T-helper 2 cell treated with Interferon-gamma antibody and Interleukin-4, amounts not matched to agents 5 μg/mL and 100 μg/mL, for 36 hours (primary cell): ENCODE results near the gene DNAH17.
A peak's percentile ranks its signal among the peaks of the same experiment; 100 is the strongest.

ENCODE experiments used
- DNase-seq: peaks from one replicate; pipeline ENCODE4 v3.0.0; 2021; ENCODE audit warnings: low spot score
- H3K27ac Mint-ChIP-seq: one replicate; pipeline ENCODE4 v1.8.0; 2021; ENCODE audit warnings: mild to moderate bottlenecking, mixed read lengths
- H3K27me3 Mint-ChIP-seq: one replicate; pipeline ENCODE4 v1.8.0; 2021; ENCODE audit warnings: low read depth, mixed read lengths
- H3K36me3 Mint-ChIP-seq: one replicate; pipeline ENCODE4 v1.8.0; 2021; ENCODE audit warnings: low read depth, mixed read lengths
- H3K4me1 Mint-ChIP-seq: one replicate; pipeline ENCODE4 v1.8.0; 2021; ENCODE audit warnings: low read depth, mixed read lengths
- H3K4me3 Mint-ChIP-seq: one replicate; pipeline ENCODE4 v1.8.0; 2022; ENCODE audit warnings: mild to moderate bottlenecking, moderate library complexity, mixed read lengths
- H3K9me3 Mint-ChIP-seq: one replicate; pipeline ENCODE4 v1.8.0; 2021; ENCODE audit warnings: mixed read lengths

DNAH17 gene

DNA sequence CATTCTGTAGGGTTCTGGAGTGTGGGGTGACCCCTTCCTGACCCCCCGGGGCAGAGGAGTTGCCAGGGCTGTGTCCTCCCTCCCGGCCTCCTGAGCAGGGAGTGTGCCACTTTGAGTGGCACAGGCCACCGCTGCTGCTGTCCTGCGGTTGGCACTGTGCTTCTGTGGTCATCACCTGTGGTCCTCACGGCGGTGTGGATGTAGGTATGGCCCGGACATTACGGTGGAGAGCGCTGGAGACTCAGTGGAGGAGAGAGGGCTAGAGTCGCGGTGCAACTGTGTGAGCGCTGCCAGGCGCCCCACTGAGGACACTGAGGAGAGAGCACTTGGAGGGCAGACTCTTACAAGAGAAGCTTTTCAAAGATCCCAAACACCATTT is 159.7 kb downstream of the DNAH17 start:
- Mint-ChIP-seq H3K4me3 (no peak overlapping the region), H3K4me1 (peaks cover 45% of the 10 kb centered on the region), H3K27me3 (no peaks in the 10 kb centered on the region), H3K9me3 (no peaks in the 10 kb centered on the region), H3K27ac (no peak overlapping the region), H3K36me3 (peaks cover 49% of the 10 kb centered on the region)
- DNase-seq, result no peak

- peaks cover 48% of the 10 kb centered on the region for H3K4me1 Mint-ChIP-seq
- no peaks in the 10 kb centered on the region for H3K27me3 Mint-ChIP-seq
- peaks cover 45% of the 10 kb centered on the region for H3K36me3 Mint-ChIP-seq
- no peaks in the 10 kb centered on the region for H3K9me3 Mint-ChIP-seq
- H3K4me3 Mint-ChIP-seq, result peak overlapping the region; percentile 34
- no peak for DNase-seq
- peak overlapping the region; percentile 75 for H3K27ac Mint-ChIP-seq
Observed at GRCh38 chr17:78416791-78417530, 160.2 kb downstream of the DNAH17 start.

DNA sequence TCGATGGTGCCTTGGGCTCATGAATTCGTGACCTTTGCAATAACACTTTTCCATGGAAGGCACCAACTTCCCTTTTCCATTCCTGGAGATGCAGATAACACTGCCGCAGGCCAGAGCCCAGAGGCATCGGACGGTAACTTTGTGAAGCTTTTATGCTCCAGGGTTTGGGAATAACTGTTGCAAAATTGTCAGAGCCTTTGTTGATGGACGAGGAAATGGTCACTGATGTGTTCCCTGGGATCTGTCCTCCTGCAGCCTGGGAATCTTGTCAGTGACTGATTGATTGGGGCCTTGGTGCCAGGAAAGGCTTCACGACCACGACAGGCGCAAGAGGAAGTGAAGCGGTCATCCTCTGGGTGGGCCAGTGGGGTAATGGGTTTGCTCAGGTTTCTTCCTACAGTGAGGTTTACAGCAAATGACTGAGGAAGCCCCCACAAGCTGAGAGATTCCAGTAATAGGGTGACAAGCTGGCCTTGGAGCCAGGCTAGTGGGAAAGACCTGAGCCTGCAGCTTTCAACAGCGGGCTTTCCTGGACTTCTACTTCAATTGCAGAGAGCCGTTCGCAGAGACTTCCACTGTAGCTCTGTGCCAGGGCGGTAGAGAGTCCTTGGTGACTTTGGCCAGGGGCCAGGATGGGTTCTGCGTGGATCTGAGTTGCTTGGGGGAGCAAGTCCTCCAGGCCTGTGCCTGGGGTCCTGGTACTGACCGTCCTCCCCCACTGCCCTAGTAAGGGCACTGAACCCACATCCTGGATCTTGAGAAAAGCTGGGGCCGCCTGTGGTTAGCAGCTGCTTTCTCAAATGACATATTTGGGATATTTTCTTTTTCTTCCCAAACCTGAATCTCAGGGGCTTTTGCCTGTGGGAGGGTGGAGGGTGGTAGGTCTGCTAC is 161.1 kb downstream of the DNAH17 start:
- Mint-ChIP-seq H3K36me3 (peaks cover 44% of the 10 kb centered on the region), H3K4me1 (peaks cover 53% of the 10 kb centered on the region), H3K27me3 (no peaks in the 10 kb centered on the region), H3K9me3 (no peaks in the 10 kb centered on the region), H3K27ac (peak overlapping the region; percentile 57), H3K4me3 (peak overlapping the region; percentile 38)
- DNase-seq, result no peak

GRCh38 chr17:78414178-78415162 is 162.7 kb downstream of the DNAH17 start:
- peak overlapping the region; percentile 70 for H3K4me3 Mint-ChIP-seq
- H3K36me3 Mint-ChIP-seq, result peaks cover 39% of the 10 kb centered on the region
- no peaks in the 10 kb centered on the region for H3K27me3 Mint-ChIP-seq
- no peaks in the 10 kb centered on the region for H3K9me3 Mint-ChIP-seq
- peaks cover 59% of the 10 kb centered on the region for H3K4me1 Mint-ChIP-seq
- H3K27ac Mint-ChIP-seq, result peak overlapping the region; percentile 91
- peak; percentile 38 for DNase-seq

- peak; percentile 71 for DNase-seq
- Mint-ChIP-seq H3K4me1 (peaks cover 65% of the 10 kb centered on the region), H3K27me3 (no peaks in the 10 kb centered on the region), H3K4me3 (peak overlapping the region; percentile 70), H3K27ac (peak overlapping the region; percentile 91), H3K36me3 (peaks cover 36% of the 10 kb centered on the region), H3K9me3 (no peaks in the 10 kb centered on the region)
Observed at GRCh38 chr17:78412403-78412802, 164.8 kb downstream of the DNAH17 start.

DNA sequence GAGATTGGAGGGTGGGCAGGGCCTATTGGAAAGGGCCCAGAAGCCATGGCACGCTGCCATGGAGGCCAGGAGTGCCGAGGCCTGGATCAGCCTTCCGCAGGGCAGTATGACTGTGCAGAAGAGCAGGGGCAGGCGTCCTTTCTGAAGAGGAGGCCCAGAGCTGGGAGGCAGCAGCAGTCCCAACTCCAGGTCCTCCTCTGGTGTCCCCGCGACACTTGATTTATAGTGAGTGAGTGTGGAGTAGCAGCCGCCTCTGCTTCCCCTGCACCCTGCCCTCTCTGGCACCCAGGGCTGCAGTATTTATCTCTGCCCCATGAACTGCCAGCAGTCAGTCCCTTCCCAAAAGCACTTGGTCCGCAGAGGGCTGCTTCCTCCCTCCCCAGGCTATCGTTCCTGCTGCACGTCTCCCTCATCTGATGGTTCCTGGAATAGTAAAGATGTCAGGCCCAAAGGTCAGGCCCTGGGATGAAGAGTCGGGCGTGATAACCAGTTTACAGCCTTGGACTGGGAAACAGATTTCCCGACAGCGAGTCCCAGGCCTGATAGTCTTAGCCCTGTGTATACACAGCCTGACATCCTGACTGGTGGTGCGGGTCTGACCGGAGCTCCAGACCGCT is 165.8 kb downstream of the DNAH17 start:
- Mint-ChIP-seq H3K9me3 (no peaks in the 10 kb centered on the region), H3K4me1 (peaks cover 62% of the 10 kb centered on the region), H3K27ac (peak overlapping the region; percentile 72), H3K4me3 (no peak overlapping the region), H3K27me3 (no peaks in the 10 kb centered on the region), H3K36me3 (peaks cover 29% of the 10 kb centered on the region)
- no peak for DNase-seq

DNA sequence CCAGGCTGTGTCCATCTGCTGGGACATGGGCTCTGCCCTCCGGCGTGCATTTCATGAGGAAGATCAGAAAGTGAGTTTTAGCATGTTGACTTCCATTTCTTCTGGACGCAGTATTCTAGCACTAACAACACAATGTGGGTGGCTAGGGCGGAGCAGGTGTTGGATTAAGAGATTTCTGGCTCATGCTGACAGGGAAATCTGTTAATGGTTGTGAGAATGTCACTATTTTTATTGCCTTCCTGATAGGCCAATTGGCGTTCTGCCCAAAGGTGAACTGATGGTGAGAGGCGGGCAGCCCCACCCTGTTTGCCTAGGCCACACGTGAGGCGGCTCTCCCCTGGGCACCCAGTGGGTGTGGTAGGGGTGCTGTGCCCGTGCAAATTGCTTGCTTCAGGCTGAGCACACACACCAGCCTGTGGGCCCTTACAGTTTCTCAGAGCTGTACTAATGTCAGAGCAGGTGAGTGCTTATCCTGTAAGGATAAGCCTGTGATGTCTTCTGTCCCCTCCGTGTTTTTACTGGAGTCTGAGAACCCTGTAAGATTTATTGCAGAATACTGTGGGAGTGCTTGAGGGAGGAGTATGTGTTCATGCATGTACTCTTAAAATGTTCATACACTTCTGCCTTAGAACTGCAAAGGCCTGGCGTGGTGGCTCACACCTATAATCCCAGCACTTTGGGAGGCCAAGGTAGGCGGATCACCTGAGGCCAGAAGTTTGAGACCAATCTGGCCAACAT is 167.8 kb downstream of the DNAH17 start:
- Mint-ChIP-seq H3K4me1 (peaks cover 50% of the 10 kb centered on the region), H3K27ac (peak overlapping the region; percentile 32), H3K36me3 (peaks cover 26% of the 10 kb centered on the region), H3K27me3 (no peaks in the 10 kb centered on the region), H3K9me3 (no peaks in the 10 kb centered on the region), H3K4me3 (no peak overlapping the region)
- no peak for DNase-seq

DNA sequence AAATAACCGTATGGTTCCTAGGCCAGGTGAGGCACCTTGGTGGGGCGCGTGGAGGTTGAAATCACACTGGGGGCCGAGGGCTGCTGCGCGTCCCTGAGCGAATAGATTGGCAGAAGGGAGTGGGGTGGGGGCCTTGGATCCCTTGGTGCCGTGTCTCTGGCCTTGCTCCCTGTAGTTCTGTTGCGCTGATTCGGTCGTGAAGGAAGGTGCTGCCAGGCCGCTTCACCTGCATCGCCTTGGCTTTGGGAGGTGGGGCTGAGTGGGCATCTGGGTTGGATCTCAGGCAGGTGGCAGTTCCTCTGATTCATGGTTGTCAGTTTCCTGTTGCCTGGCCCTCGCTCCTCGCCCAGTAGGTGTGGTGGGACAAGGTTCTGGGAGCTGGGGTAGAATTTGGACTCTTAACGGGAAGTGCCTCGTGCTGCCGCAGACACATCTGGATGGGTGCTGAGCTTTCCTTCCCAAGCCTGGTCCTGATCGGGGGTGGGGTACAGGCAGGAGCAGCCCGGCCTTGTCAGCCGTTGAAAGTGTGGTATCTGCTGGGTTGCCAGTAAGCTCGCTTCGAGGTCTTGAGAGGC is 168.6 kb downstream of the DNAH17 start:
- Mint-ChIP-seq H3K9me3 (no peaks in the 10 kb centered on the region), H3K27ac (peak overlapping the region; percentile 32), H3K4me1 (peaks cover 42% of the 10 kb centered on the region), H3K4me3 (no peak overlapping the region), H3K36me3 (peaks cover 33% of the 10 kb centered on the region), H3K27me3 (no peaks in the 10 kb centered on the region)
- no peak for DNase-seq

GRCh38 chr17:78407387-78408000 is 169.7 kb downstream of the DNAH17 start:
- Mint-ChIP-seq H3K36me3 (peaks cover 43% of the 10 kb centered on the region), H3K27ac (no peak overlapping the region)
- DNase-seq, result no peak

DNA sequence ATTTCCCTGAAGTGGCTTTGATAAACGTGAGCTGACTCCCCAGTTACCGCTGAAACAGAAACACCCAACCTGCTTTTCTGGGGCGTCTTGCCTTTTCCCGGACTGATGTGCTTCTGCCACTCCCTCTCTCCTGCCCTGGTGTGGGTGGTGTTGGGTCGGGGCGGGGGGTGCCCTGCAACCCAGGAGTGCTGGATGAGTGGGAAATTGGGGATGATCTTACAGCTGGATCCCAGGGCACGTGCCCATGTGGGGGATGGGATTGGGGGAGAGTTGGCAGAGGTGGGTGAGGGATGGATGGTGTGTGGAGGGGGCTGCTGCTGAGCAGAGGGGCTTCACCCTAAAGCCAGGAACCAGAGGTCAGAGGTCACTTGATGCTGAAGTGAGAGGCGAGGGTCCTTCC is 170.3 kb downstream of the DNAH17 start:
- Mint-ChIP-seq H3K36me3 (peaks cover 46% of the 10 kb centered on the region), H3K27me3 (no peaks in the 10 kb centered on the region)

More at GRCh38 chr17:78407387-78408000, 169.7 kb downstream of the DNAH17 start:
- peaks cover 31% of the 10 kb centered on the region for H3K4me1 Mint-ChIP-seq
- no peak overlapping the region for H3K4me3 Mint-ChIP-seq
- no peaks in the 10 kb centered on the region for H3K27me3 Mint-ChIP-seq
- no peaks in the 10 kb centered on the region for H3K9me3 Mint-ChIP-seq

DNA sequence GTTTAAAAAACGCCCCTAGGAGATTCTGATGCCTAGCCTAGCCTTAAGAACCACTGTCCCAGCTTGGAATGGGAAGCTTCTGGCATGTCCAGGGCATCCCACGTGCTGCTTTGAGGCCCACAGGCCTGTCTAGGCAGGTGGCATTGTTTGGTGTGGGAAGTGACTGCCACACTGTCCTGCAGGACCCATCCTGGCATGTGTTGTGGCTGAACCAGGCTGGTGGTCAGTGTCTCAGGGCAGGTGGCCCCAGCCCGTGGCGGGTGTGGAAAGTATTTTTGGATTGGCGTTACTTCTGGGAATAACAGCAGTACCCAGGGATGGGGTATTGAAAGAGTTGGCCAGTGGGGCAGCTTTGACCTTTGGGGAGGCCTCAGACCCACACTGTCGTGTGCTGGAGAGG is 170.8 kb downstream of the DNAH17 start:
- no peaks in the 10 kb centered on the region for H3K9me3 Mint-ChIP-seq
- H3K4me3 Mint-ChIP-seq, result no peak overlapping the region
- H3K36me3 Mint-ChIP-seq, result peaks cover 48% of the 10 kb centered on the region
- no peaks in the 10 kb centered on the region for H3K27me3 Mint-ChIP-seq
- peaks cover 24% of the 10 kb centered on the region for H3K4me1 Mint-ChIP-seq
- DNase-seq, result no peak
- H3K27ac Mint-ChIP-seq, result no peak overlapping the region

More for the DNA sequence above, 170.3 kb downstream of the DNAH17 start:
- Mint-ChIP-seq H3K4me1 (peaks cover 27% of the 10 kb centered on the region), H3K27ac (no peak overlapping the region), H3K4me3 (no peak overlapping the region), H3K9me3 (no peaks in the 10 kb centered on the region)
- no peak for DNase-seq

GRCh38 chr17:78403822-78404221 is 173.4 kb downstream of the DNAH17 start:
- H3K4me1 Mint-ChIP-seq, result peaks cover 11% of the 10 kb centered on the region
- H3K27me3 Mint-ChIP-seq, result no peaks in the 10 kb centered on the region
- no peak for DNase-seq
- no peaks in the 10 kb centered on the region for H3K9me3 Mint-ChIP-seq
- H3K36me3 Mint-ChIP-seq, result peaks cover 62% of the 10 kb centered on the region
- no peak overlapping the region for H3K27ac Mint-ChIP-seq
- no peak overlapping the region for H3K4me3 Mint-ChIP-seq
